CD4-positive, alpha-beta T cell treated with Interleukin-17A for 1 hour (primary cell): ENCODE data around the gene PCED1B.

ENCODE experiments used
- DNase-seq: peaks from one replicate; pipeline ENCODE4 v3.0.0-alpha.2; 2020

Gene PCED1B

GRCh38 chr12:47123730-47124129 lies 44.3 kb downstream of the PCED1B start:
- no peak for DNase-seq

- no peak for DNase-seq
These were observed 45.0 kb downstream of the PCED1B start for GRCh38 chr12:47124451-47124850.

- no peak for DNase-seq
These were observed 46.8 kb downstream of the PCED1B start for GRCh38 chr12:47126246-47126645.

GRCh38 chr12:47131011-47131410 lies 51.6 kb downstream of the PCED1B start:
- no peak for DNase-seq

- no peak for DNase-seq
These were observed 54.6 kb downstream of the PCED1B start for GRCh38 chr12:47134005-47134404.

- no peak for DNase-seq
These were observed 56.2 kb downstream of the PCED1B start for GRCh38 chr12:47135578-47135977.

GRCh38 chr12:47139000-47139681 lies 59.7 kb downstream of the PCED1B start:
- no peak for DNase-seq

- no peak for DNase-seq
These were observed 62.0 kb downstream of the PCED1B start for GRCh38 chr12:47141459-47141858.

GRCh38 chr12:47144769-47145168 lies 65.3 kb downstream of the PCED1B start:
- no peak for DNase-seq

GRCh38 chr12:47145188-47145587 lies 65.8 kb downstream of the PCED1B start:
- peak; percentile 27 for DNase-seq

GRCh38 chr12:47147739-47148138 lies 68.3 kb downstream of the PCED1B start:
- no peak for DNase-seq

- DNase-seq = no peak
These were observed 69.7 kb downstream of the PCED1B start for GRCh38 chr12:47149146-47149545.

GRCh38 chr12:47152095-47152494 lies 72.7 kb downstream of the PCED1B start:
- no peak for DNase-seq

- DNase-seq = no peak
These were observed 76.2 kb downstream of the PCED1B start for GRCh38 chr12:47155457-47156166.

GRCh38 chr12:47156167-47156736 lies 76.8 kb downstream of the PCED1B start:
- DNase-seq = peak; percentile 27

GRCh38 chr12:47158792-47159191 lies 79.4 kb downstream of the PCED1B start:
- DNase-seq = no peak

- no peak for DNase-seq
These were observed 79.9 kb downstream of the PCED1B start for GRCh38 chr12:47159348-47159747.

- DNase-seq = no peak
These were observed 81.2 kb downstream of the PCED1B start for GRCh38 chr12:47160316-47161244.

- DNase-seq = no peak
These were observed 84.7 kb downstream of the PCED1B start for GRCh38 chr12:47164116-47164515.

GRCh38 chr12:47164724-47165439 lies 85.5 kb downstream of the PCED1B start:
- no peak for DNase-seq

GRCh38 chr12:47165934-47166333 lies 86.5 kb downstream of the PCED1B start:
- DNase-seq = no peak

- no peak for DNase-seq
These were observed 86.9 kb downstream of the PCED1B start for GRCh38 chr12:47166365-47166764.
